NK-92 treated with Interleukin-12 subunit alpha and Interleukin-12 subunit beta, amount 100 ng/mL, for 24 hours (cell line): ENCODE results near the gene DERL2.

Experiments used
- DNase-seq: peaks from one replicate; lab custom pipeline; 2025; lab: John Stamatoyannopoulos, UW

Gene DERL2

GRCh38 chr17:5485270-5486205 lies at the start of gene DERL2:
Gene DERL2 (minus strand): TSS chr17:5486178. CDS start chr17:5486161, 17 bp downstream.
- no peak for DNase-seq

- DNase-seq = no peak
These were observed 49.5 kb upstream of the DERL2 start for GRCh38 chr17:5535436-5535835.

GRCh38 chr17:5533486-5534315 lies 47.7 kb upstream of the DERL2 start:
- no peak for DNase-seq

GRCh38 chr17:5532581-5532980 lies 46.6 kb upstream of the DERL2 start:
- DNase-seq = no peak

- DNase-seq = no peak
These were observed 45.1 kb upstream of the DERL2 start for GRCh38 chr17:5531085-5531418.

- DNase-seq = no peak
These were observed 44.5 kb upstream of the DERL2 start for GRCh38 chr17:5530265-5531084.

- DNase-seq = no peak
These were observed 41.7 kb upstream of the DERL2 start for GRCh38 chr17:5527601-5528250.

- peak; percentile 27 for DNase-seq
These were observed 41.0 kb upstream of the DERL2 start for GRCh38 chr17:5526821-5527598.

GRCh38 chr17:5523249-5523648 lies 37.3 kb upstream of the DERL2 start:
- DNase-seq = no peak

GRCh38 chr17:5522476-5522875 lies 36.5 kb upstream of the DERL2 start:
- DNase-seq = no peak

GRCh38 chr17:5516060-5516792 lies 30.2 kb upstream of the DERL2 start:
- DNase-seq = no peak

- DNase-seq = no peak
These were observed 29.0 kb upstream of the DERL2 start for GRCh38 chr17:5514976-5515375.

GRCh38 chr17:5513628-5514027 lies 27.6 kb upstream of the DERL2 start:
- no peak for DNase-seq

GRCh38 chr17:5511401-5512225 lies 25.6 kb upstream of the DERL2 start:
- DNase-seq = no peak

- no peak for DNase-seq
These were observed 24.8 kb upstream of the DERL2 start for GRCh38 chr17:5510771-5511170.

GRCh38 chr17:5509482-5509881 lies 23.5 kb upstream of the DERL2 start:
- DNase-seq = no peak

- DNase-seq = no peak
These were observed 22.8 kb upstream of the DERL2 start for GRCh38 chr17:5508810-5509209.

- DNase-seq = no peak
These were observed 20.3 kb upstream of the DERL2 start for GRCh38 chr17:5506307-5506706.

- DNase-seq = no peak
These were observed 16.6 kb upstream of the DERL2 start for GRCh38 chr17:5502552-5502951.
